AG08396 (cell line): Measurements from ENCODE around the gene ARPC2.

Source experiments
- DNase-seq: peaks from one replicate; pipeline ENCODE4 v3.0.0; 2012; ENCODE audit warnings: low spot score, mixed read lengths

The ARPC2 gene

GRCh38 chr2:218217360-218218267, 625 bp downstream of the ARPC2 start:
- DNase-seq = peak; percentile 63

GRCh38 chr2:218218268-218219185, 1.5 kb downstream of the ARPC2 start:
- no peak for DNase-seq

GRCh38 chr2:218219934-218220333, 2.9 kb downstream of the ARPC2 start:
- no peak for DNase-seq

- no peak for DNase-seq
These were observed 4.0 kb downstream of the ARPC2 start for GRCh38 chr2:218221000-218221399.

- no peak for DNase-seq
These were observed 6.1 kb downstream of the ARPC2 start for GRCh38 chr2:218223046-218223445.

- DNase-seq = no peak
These were observed 7.2 kb downstream of the ARPC2 start for GRCh38 chr2:218224186-218224585.

- no peak for DNase-seq
These were observed 9.9 kb downstream of the ARPC2 start for GRCh38 chr2:218226903-218227302.

- DNase-seq = no peak
These were observed 11.5 kb downstream of the ARPC2 start for GRCh38 chr2:218228366-218229090.

- peak; percentile 40 for DNase-seq
These were observed 12.2 kb downstream of the ARPC2 start for GRCh38 chr2:218229239-218229638.

- no peak for DNase-seq
These were observed 12.9 kb downstream of the ARPC2 start for GRCh38 chr2:218229851-218230250.

GRCh38 chr2:218230882-218231281, 13.9 kb downstream of the ARPC2 start:
- no peak for DNase-seq

- DNase-seq = no peak
These were observed 16.6 kb downstream of the ARPC2 start for GRCh38 chr2:218233543-218233942.

GRCh38 chr2:218234521-218234920, 17.5 kb downstream of the ARPC2 start:
- DNase-seq = no peak

GRCh38 chr2:218235017-218235416, 18.0 kb downstream of the ARPC2 start:
- no peak for DNase-seq

- DNase-seq = no peak
These were observed 19.8 kb downstream of the ARPC2 start for GRCh38 chr2:218236829-218237228.

GRCh38 chr2:218238887-218239286, 21.9 kb downstream of the ARPC2 start:
- DNase-seq = no peak

- no peak for DNase-seq
These were observed 27.2 kb downstream of the ARPC2 start for GRCh38 chr2:218244204-218244603.

- no peak for DNase-seq
These were observed 27.7 kb downstream of the ARPC2 start for GRCh38 chr2:218244665-218245064.

- DNase-seq = no peak
These were observed 28.2 kb downstream of the ARPC2 start for GRCh38 chr2:218245214-218245613.

- no peak for DNase-seq
These were observed 32.7 kb downstream of the ARPC2 start for GRCh38 chr2:218249691-218250090.

GRCh38 chr2:218252509-218253231, 35.7 kb downstream of the ARPC2 start:
- no peak for DNase-seq
